HTR-8/SVneo (cell line): ENCODE results near the gene CISH.

ENCODE experiments used
- DNase-seq: peaks from one replicate; pipeline ENCODE4 v3.0.0; 2011; ENCODE audit warnings: low spot score, mixed read lengths; ENCODE audit not compliant: insufficient read length
- FAIRE-seq: peaks from 2 replicates; lab custom pipeline; 2011; peaks lifted over from hg19 to GRCh38; lab: Jason Lieb, UNC

Gene CISH

DNA sequence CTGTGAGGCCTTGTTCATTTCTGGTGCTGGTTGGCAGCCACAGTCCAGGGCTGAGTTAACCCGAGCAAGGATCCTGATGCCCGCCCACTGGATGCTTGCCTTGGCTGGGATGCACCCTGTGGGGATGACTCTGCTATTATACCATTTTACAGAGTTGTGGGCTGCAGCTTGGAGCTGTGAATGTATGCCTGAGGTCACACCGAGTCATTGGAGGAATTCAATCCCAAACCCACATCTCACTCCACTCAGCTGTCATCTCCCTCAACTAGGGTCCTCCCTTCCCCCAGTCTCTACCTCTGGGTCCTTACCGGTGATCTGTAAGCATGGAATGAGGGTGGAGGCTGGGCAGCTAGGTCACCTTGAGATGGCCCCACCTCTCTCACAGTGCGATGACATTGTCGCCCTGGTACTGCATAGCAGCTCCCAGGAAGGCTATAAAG, 27.5 kb upstream of the CISH start:
- FAIRE-seq (peak; percentile 81), DNase-seq (no peak)

DNA sequence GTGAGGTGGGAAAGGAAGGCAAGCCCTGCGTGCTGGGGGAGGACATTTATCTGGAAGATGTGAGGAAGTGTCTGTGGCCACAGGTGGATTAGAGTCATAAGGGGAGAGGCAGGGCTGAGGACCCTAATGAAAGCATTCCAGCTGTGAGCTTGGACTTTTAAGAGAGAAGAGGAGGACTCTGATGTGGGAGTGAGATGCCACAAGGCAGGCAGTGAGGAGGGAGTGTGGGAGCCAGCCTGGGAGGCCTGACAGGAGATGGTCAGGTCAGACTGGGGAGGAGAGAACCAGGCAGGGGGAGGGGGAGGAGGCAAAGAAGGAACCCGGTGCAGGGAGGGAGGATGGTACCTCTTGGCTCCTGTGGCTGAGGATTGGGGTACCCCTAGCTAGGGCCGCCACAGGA, 26.4 kb upstream of the CISH start:
- no peak for DNase-seq
- FAIRE-seq: no peak

GRCh38 chr3:50637011-50637410, 25.4 kb upstream of the CISH start:
- FAIRE-seq: no peak

GRCh38 chr3:50635066-50635465, 23.5 kb upstream of the CISH start:
- FAIRE-seq: no peak
- no peak for DNase-seq

More at GRCh38 chr3:50637011-50637410, 25.4 kb upstream of the CISH start:
- DNase-seq: no peak

- DNase-seq (no peak), FAIRE-seq (no peak)
These were observed 21.7 kb upstream of the CISH start for GRCh38 chr3:50633230-50633790.

- DNase-seq: peak; percentile 41
- FAIRE-seq: no peak
These were observed 20.9 kb upstream of the CISH start for GRCh38 chr3:50632450-50632849.

DNA sequence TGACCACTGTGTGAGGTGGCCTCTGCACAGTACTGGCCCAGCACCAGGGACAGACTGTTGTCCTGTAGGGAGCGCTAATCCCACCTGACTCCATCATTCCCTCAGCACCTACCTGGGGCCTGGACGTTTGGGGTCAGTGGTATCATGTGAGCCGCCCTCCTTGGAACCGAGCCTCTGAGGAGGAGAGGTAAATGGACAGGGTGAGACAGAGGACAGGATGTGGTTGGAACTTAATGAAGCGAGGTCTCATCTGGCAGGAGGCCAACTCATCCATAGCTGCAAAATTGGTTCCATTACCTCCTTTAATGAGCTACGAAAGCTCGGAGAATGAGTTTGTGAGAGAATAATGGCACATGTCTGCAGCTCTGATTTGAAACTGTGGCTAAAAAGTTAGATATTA, 19.3 kb upstream of the CISH start:
- FAIRE-seq (no peak), DNase-seq (no peak)

DNA sequence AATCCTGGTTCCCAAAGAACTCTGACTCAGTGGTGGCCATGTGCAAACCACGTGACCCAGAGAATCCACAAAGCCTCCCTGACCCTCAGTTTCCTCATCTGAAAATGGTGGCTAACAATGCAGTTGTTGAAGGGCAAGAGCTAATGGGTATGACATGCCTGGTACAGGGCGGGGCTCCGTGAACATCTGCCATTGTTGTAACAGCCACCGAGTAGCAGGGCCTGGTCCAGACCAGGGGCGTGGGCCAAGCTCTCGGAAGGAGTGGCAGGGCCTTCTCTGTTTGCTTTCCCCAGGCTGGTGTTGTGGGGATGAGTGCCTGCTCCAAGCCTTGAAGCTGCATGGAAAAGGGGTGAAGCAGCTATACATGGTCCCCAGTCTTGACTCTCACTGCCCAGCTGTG, 18.8 kb upstream of the CISH start:
- DNase-seq (no peak), FAIRE-seq (no peak)

DNA sequence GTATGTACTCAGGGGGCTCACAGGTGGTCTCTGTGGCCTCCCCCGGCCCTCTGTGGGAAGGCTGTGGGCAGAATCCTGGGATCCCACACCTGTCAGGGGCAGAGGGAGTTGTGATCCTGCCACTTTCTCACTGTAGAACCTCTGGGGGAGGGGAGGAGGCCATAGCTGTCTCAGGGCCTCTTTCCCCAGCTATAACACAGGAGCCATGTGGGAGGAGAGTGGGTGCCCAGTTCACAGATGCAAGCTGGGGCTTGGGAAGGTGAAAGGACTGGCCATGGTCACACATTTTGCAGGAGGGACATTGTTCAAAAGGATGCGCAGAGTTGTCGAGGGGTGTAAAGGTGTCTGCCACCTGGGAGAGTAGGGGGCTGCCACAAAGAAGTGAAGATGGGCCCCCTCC, 17.0 kb upstream of the CISH start:
- no peak for FAIRE-seq
- DNase-seq: no peak

DNA sequence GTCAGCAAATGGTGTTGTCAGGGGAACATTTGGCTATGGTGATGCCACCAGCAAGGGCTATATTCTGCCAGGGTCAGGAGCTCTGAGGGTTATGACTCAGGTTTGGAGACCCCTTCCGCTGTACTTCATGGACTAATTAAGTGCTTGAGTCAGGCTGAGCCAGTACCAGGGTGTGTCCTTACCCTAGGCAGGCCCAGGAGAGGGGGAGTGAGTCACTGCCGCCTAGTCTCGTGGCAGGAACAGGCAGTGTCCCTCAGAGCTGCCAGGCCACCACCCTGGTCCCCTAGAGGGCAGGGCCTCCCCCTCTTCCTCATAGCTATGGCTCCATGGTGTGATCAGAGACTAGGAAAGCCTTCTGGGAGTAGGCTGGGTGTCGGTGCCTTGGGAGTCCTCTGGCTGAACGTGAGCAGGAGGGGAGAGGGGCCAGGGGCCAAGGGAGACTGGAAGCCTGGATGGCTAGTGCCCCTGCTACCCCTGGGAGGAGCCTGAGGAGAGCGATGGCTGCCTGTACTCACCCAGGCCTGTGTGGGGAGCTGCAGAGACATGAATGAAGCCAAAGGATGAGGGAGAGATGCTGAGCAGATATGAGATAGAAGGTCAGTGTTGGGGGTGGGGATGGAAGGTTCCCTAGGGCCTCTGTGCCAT, 16.0 kb upstream of the CISH start:
- peak; percentile 68 for FAIRE-seq

DNA sequence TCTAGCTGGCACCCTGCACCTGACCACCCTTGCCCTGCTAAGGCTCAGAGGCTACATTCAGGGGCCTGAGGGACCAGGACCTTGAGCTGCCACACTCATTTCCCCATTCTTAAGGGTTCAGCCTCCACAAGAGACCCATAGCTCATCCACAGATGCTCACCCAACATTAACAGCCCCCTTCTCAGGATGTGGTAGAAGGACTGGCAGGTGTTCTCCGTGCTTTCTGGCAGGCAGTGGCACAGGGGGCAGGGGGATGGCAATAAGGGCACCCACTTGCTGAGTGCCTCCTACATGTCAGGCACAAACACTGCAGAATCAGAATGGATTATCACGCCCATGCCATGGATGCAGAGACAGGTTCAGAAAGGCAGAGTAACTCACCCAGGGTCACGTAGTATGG, 14.8 kb upstream of the CISH start:
- FAIRE-seq (no peak), DNase-seq (no peak)

More for the DNA sequence above, 16.0 kb upstream of the CISH start:
- peak; percentile 65 for DNase-seq

DNA sequence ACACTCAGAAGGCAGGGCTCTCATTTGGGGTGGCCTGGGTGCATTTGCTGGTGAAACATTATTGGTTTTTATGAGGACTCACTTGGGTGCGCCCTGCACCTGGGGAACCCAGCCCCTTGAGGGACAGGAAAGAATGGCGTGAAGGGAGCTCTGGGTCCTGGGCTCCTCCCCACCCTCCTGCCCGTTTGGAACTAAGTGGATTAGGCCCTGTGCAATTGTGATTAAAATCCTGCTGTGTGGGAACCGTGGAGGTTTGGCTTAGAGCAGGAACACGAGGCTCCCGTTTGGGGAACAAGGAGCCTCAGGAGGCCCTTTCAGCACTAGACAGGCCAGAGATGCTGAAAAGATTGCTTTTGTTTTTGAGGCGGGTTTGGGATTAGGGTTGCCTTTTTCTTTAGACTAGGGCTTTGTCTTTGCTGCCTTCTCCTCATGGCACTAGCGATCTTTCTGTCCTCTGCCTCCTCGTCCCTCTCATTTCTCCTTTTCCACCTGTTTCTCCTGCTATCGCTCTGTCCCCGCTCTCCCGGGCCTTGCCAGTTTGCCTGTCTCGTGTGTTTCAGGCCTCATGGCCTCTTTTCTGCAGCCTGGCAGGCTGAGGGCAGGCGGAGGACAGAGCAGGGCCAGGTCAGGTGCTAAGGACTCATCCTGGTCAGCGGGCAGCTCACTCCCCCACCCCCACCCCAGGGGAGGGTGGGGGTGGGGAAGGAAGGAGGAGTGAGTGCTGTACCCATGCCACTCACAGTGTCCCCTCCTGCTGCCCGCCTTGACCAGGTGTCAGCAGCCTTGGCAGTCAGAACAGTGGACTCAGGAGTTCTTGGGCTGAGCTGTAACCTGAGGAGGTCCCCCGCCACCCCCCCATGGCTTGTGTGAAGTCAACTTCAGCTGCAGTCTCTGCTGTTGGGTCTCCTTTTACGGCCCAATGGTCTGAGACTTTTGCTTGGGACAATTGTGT, 13.9 kb upstream of the CISH start:
- DNase-seq (no peak), FAIRE-seq (no peak)

DNA sequence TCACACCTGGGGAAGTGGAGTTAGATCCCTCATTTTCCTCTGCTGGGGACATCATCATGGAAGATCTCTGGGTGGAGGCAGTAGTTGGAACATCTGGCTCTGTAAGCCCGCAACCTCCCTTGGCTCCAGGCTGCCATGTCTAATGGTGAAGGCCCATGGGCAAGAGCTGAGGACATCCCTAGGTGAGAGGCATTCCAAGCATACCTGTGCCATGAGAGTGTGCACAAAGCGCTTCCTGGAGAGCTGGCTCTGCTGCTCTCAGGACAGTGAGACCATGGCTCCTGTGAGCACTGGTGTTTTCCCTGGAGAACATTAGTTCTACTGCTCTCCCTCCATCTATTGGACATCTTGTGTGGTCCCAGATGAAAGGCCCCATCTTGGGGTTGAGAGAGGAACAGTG, 13.1 kb upstream of the CISH start:
- DNase-seq (no peak), FAIRE-seq (no peak)

GRCh38 chr3:50623840-50624474, 12.4 kb upstream of the CISH start:
- DNase-seq: no peak

DNA sequence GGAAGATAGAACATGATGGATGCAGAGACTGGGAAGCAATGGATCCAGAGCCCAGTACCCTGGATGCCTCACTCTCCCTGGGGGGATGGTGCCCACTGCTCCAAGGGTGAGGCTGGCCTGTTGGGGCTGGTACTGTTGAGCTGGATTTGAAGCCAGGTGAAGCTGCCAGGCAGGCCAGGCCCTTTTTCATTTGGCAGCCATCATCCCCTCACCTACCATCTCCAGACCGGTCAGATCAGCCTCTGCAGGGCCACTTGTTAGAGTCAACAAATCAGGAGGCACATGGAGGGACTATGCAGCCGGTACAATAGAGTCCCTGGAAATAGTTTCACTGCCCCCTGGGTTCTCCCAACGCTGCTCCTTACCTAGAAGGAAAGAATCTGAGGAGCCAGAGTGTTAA, 11.3 kb upstream of the CISH start:
- FAIRE-seq: no peak
- DNase-seq: no peak

More at GRCh38 chr3:50623840-50624474, 12.4 kb upstream of the CISH start:
- FAIRE-seq: peak; percentile 46

GRCh38 chr3:50620820-50621219, 9.2 kb upstream of the CISH start:
- FAIRE-seq: no peak
- DNase-seq: no peak

- FAIRE-seq (peak; percentile 31), DNase-seq (no peak)
These were observed 8.8 kb upstream of the CISH start for GRCh38 chr3:50620420-50620819.

DNA sequence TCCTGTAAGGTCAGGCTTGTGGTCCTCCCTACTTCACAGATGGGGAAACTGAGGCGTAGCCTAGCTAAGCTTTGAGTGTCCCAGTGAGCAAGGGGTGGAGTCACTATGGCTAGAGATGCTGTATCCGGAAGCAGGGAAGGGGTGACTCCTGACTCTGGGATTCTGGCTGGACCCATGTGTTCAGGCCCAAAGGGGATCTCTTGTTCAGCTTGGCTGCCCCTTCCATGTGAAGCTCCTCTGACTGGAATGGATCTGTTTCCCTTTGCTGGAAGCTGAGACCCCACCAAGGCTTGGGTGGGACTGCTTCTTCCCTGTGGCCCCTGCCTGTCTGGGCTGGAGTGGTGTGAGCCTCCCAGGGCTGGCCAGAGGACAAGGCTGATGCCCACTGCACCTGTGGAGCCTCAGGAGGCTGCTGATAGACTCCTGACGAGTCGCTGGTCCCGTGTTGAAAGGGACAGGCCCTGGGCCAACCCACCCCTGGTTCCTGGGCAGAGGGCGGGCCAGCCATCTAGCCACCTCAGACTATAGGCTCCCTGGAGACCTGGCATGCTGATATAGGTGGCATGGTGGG, 6.4 kb upstream of the CISH start:
- DNase-seq: no peak
- no peak for FAIRE-seq

DNA sequence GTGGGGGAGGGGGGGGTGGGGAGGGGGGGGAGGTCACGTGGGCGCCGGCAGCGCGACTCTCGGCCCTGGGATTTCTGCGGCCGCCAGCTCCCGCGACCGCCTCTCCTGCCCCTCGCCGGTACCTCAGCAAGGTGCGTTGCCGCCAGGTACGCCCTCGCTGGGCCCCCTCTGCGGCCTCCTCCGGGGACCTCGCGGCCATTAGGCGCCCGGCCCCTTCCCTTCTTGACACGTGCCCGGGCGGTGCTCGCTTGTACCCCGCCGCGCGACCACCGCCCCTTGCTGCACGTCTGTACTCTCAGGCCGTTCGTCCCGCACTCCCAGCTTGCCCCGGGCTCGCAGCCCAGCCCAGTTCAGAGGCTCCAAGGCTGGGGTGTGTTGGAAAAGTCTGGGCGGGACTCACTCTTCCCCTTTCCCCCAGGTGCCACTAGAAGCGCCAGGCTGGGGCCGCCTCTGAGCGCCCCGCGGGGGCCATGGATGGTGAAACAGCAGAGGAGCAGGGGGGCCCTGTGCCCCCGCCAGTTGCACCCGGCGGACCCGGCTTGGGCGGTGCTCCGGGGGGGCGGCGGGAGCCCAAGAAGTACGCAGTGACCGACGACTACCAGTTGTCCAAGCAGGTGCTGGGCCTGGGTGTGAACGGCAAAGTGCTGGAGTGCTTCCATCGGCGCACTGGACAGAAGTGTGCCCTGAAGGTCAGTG, 5.7 kb upstream of the CISH start, which contains the start of gene MAPKAPK3:
Gene MAPKAPK3 (plus strand): TSS at position 56 of the 696 bp plus-strand sequence. CDS start 415 bp downstream, at position 471.
- FAIRE-seq (peak; percentile 23), DNase-seq (no peak)

DNA sequence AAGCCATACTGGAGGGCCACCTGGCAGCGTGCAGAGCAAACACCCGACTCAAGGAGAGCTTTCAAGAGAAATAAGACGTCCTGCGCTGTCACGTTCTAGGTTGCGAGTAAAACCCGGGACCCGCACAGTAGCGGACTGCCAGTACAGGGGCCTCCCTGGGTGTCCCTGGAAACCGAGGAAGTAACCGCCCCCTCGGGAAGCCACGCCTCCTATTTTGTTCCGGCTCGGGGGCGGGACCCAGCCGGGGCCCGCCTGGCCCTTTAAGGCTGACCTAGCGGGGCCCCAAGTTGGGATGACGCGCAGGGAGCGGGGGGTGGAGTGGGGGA, 5.2 kb upstream of the CISH start:
- peak; percentile 92 for DNase-seq
- FAIRE-seq: peak; percentile 16
